Testis (tissue), 2 donors: ENCODE data around the gene TFEB.

ENCODE experiments used
- CTCF ChIP-seq, 3 experiments: fragments of 450-650 bp in 2 of 3; fragments of 200-600 bp in 1 of 3; sonication (generic) in 1 of 3; IDR thresholded peaks; one replicate each; pipeline ENCODE4 v1.5.1; 2016 to 2019; ENCODE audit warnings: antibody characterized with exemption in 3 of 3, mild to moderate bottlenecking in 2 of 3, moderate library complexity in 1 of 3
- POLR2A ChIP-seq: fragments of 450-650 bp; IDR thresholded peaks from one replicate; pipeline ENCODE4 v1.6.1; 2017; ENCODE audit warnings: antibody characterized with exemption, mild to moderate bottlenecking, moderate library complexity

- TF ChIP-seq CTCF (IDR thresholded peaks at IDR 0.05) (no peak), POLR2A (no peak)
These were observed 34.7 kb downstream of the TFEB start for GRCh38 chr6:41700463-41701347.
